IPS DF 6.9 (cell line): ENCODE measurements around the gene BPI.

Source experiments
- DNase-seq: peaks from one replicate; pipeline ENCODE4 v3.0.0-alpha.2; 2013; ENCODE audit warnings: low read depth, low spot score
- H3K27ac ChIP-seq: one replicate; pipeline ENCODE4 v1.5.1; 2013; ENCODE audit warnings: low read length, control low read depth
- H3K27me3 ChIP-seq: 2 replicates; pipeline ENCODE4 v1.6.1; 2013; ENCODE audit warnings: mild to moderate bottlenecking, low read length; ENCODE audit not compliant: control insufficient read depth, insufficient read depth
- H3K36me3 ChIP-seq: 2 replicates; pipeline ENCODE4 v1.6.1; 2013; ENCODE audit warnings: low read length; ENCODE audit not compliant: control insufficient read depth, insufficient read depth
- H3K4me1 ChIP-seq: 2 replicates; pipeline ENCODE4 v1.6.1; 2013; ENCODE audit warnings: low read length; ENCODE audit not compliant: control insufficient read depth, insufficient read depth
- H3K4me3 ChIP-seq: 2 replicates; pipeline ENCODE4 v1.5.1; 2013; ENCODE audit warnings: mild to moderate bottlenecking, low read length
- H3K9me3 ChIP-seq: 2 replicates; pipeline ENCODE4 v1.6.1; 2013; ENCODE audit warnings: low read length, inconsistent platforms; ENCODE audit not compliant: control insufficient read depth, insufficient read depth
- WGBS: extraction: QIAGEN DNeasy Blood & Tissue Kit; methylation state at CpG from one replicate; pipeline ENCODE4 v1.1.7; 2013; ENCODE audit warnings: mixed read lengths, missing lambda C conversion rate; ENCODE audit not compliant: insufficient read length, insufficient coverage; 5-methylcytosine and 5-hydroxymethylcytosine counted together

Gene BPI

DNA sequence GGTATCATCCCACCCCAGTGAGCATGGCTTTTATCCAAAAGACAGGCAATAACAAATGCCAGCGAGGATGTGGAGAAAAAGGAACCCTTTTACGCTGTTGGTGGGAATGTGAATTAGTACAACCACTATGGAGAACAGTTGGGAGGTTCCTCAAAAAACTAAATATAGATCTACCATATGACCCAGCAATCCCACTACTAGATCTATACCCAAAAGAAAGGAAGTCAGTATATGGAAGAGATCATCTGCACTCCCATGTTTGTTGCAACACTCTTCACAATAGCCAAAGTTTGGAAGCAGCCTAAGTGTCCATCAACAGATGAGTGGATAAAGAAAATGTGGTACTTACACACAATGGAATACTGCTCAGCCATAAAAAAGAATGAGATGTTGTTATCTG, 37.5 kb upstream of the BPI start:
- no CpG with 5 or more reads among the region's 2 CpGs for WGBS
- H3K36me3 ChIP-seq, result no peaks in the 10 kb centered on the region

DNA sequence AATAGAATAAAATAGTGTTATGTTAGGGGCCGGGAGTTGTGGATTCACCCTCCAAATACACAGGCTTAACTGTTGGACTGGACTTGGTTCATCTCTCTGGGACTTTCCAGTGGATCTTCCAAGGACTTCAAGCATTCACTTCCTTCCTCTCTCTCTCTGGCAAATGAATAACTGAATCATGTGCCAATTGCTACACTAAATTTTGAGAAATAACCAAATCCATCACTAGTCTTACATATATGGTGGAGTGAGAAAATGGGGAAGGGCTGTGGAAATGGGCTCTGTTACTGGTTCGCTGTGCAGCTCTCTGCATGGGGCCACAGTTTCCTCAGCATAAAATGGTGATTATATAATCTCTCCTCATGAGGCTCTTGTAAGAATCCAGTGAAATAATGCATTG, 36.7 kb upstream of the BPI start:
- no peak for DNase-seq
- H3K9me3 ChIP-seq, result no peaks in the 10 kb centered on the region
- no peaks in the 10 kb centered on the region for H3K4me1 ChIP-seq
- no CpG with 5 or more reads among the region's 2 CpGs for WGBS
- H3K27ac ChIP-seq, result no peak overlapping the region
- H3K27me3 ChIP-seq, result no peaks in the 10 kb centered on the region
- no peaks in the 10 kb centered on the region for H3K36me3 ChIP-seq
- H3K4me3 ChIP-seq, result no peak overlapping the region

More for the DNA sequence above, 37.5 kb upstream of the BPI start:
- no peak overlapping the region for H3K4me3 ChIP-seq
- no peaks in the 10 kb centered on the region for H3K9me3 ChIP-seq
- no peak for DNase-seq
- no peak overlapping the region for H3K27ac ChIP-seq
- H3K27me3 ChIP-seq, result no peaks in the 10 kb centered on the region
- H3K4me1 ChIP-seq, result no peaks in the 10 kb centered on the region

GRCh38 chr20:38267901-38268514, 35.9 kb upstream of the BPI start:
- no peak for DNase-seq
- Histone ChIP-seq H3K27me3 (no peaks in the 10 kb centered on the region), H3K36me3 (no peaks in the 10 kb centered on the region), H3K9me3 (no peaks in the 10 kb centered on the region), H3K4me1 (no peaks in the 10 kb centered on the region), H3K27ac (no peak overlapping the region), H3K4me3 (no peak overlapping the region)
- WGBS, result no CpG with 5 or more reads among the region's 5 CpGs

GRCh38 chr20:38269040-38269439, 34.9 kb upstream of the BPI start:
- no peaks in the 10 kb centered on the region for H3K4me1 ChIP-seq
- WGBS, result no CpG with 5 or more reads among the region's 3 CpGs
- H3K9me3 ChIP-seq, result no peaks in the 10 kb centered on the region
- no peak overlapping the region for H3K4me3 ChIP-seq
- no peak overlapping the region for H3K27ac ChIP-seq
- no peak for DNase-seq
- no peaks in the 10 kb centered on the region for H3K27me3 ChIP-seq
- H3K36me3 ChIP-seq, result no peaks in the 10 kb centered on the region

DNA sequence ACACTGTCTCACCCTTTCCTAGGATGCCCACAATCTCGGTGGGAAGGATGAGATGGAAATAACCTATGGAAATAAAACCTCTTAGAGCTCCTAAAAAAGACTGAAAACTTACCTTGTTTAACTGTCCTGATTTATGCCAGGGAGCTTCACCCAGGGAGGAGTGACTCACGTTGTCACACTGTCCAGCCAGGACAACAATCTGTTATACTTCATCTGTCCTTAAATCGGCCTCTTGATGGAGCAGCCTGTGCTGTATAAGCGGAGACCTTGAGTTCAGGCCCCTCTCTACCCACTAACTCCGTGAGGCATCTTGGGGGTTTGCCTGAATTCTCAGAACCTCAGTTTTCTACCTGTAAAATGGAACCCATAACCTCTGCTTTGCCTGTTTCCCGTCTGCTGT, 34.2 kb upstream of the BPI start:
- Histone ChIP-seq H3K9me3 (no peaks in the 10 kb centered on the region), H3K27ac (no peak overlapping the region), H3K27me3 (no peaks in the 10 kb centered on the region), H3K4me3 (no peak overlapping the region), H3K36me3 (no peaks in the 10 kb centered on the region), H3K4me1 (no peaks in the 10 kb centered on the region)
- no peak for DNase-seq
- no CpG with 5 or more reads among the region's 6 CpGs for WGBS

DNA sequence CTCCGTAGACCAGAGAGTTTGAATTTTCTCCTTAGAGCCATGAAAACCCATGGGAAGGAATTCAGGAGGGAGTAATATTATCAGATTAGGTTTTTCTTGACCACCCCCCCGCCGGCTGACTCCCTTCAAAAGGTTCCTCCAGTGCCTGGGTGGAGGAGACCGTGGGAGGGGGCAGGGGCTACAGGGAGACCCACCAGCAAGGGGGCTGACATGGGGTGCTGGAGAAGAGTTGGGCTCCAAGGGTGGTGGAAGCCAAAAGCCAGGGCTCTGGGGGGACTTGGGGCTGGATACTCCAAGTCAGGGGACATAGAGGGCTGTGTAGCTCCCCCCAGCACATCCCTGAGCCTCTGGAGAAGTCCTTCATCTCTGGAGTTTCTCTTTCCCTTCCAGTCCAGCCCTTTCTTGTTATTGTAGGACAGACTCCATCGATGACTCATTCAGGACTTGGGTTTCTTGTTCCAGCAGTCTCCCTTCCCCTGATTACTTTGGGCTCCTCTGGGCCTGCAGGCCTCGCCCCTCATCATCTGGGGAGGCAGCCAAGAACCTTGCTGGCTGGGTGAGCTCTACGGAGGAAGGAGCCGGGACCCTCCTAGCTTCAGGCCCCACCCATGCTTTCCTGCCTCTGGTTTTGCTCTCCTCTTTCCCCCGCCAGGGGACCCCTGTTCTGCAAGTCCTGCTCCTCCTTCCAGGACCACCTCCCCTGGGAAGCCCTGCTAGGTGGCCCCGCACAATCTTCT, 32.9 kb upstream of the BPI start:
- no peak overlapping the region for H3K4me3 ChIP-seq
- WGBS, result no CpG with 5 or more reads among the region's 10 CpGs
- H3K27me3 ChIP-seq, result no peaks in the 10 kb centered on the region
- H3K27ac ChIP-seq, result no peak overlapping the region
- DNase-seq, result no peak
- H3K4me1 ChIP-seq, result no peaks in the 10 kb centered on the region
- H3K36me3 ChIP-seq, result no peaks in the 10 kb centered on the region
- H3K9me3 ChIP-seq, result no peaks in the 10 kb centered on the region

GRCh38 chr20:38271608-38272120, 32.3 kb upstream of the BPI start:
- no peaks in the 10 kb centered on the region for H3K36me3 ChIP-seq
- H3K27ac ChIP-seq, result no peak overlapping the region
- no peak for DNase-seq
- no peaks in the 10 kb centered on the region for H3K27me3 ChIP-seq
- H3K9me3 ChIP-seq, result no peaks in the 10 kb centered on the region
- no peak overlapping the region for H3K4me3 ChIP-seq
- no peaks in the 10 kb centered on the region for H3K4me1 ChIP-seq
- no CpG with 5 or more reads among the region's 2 CpGs for WGBS

GRCh38 chr20:38272398-38272797, 31.6 kb upstream of the BPI start:
- no peak overlapping the region for H3K27ac ChIP-seq
- H3K36me3 ChIP-seq, result no peaks in the 10 kb centered on the region
- H3K27me3 ChIP-seq, result no peaks in the 10 kb centered on the region
- no peaks in the 10 kb centered on the region for H3K9me3 ChIP-seq
- no peak overlapping the region for H3K4me3 ChIP-seq
- no peaks in the 10 kb centered on the region for H3K4me1 ChIP-seq
- WGBS, result no CpG with 5 or more reads among the region's 2 CpGs
- DNase-seq, result no peak

DNA sequence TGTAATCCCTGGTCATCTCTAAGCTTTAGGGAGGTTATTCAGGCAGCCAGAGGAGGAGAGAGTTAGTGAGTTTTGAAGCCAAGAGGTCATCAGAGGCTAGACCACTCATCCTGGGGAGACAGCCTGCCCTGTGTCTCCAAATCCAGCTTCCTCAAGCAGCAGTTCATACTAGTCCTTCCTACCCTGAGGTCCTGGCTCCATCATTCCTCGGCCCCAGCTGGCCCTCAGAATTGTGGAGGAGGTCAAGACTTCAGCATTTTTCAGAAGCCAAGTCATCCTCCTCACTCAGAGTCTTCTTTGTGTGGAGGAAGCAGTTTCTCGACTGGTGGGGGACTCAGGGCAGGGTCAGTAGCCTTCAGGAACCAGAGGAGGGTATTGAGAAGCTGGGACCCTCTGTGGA, 31.0 kb upstream of the BPI start:
- Histone ChIP-seq H3K27ac (no peak overlapping the region), H3K4me3 (no peak overlapping the region), H3K4me1 (no peaks in the 10 kb centered on the region), H3K36me3 (no peaks in the 10 kb centered on the region), H3K9me3 (no peaks in the 10 kb centered on the region), H3K27me3 (no peaks in the 10 kb centered on the region)
- no CpG with 5 or more reads among the region's 2 CpGs for WGBS
- DNase-seq, result no peak

- 100% methylated on average over 1 of the region's 12 CpGs for WGBS
- H3K4me3 ChIP-seq, result no peak overlapping the region
Observed at GRCh38 chr20:38275815-38276550, 28.0 kb upstream of the BPI start.

More at GRCh38 chr20:38275815-38276550, 28.0 kb upstream of the BPI start:
- Histone ChIP-seq H3K27me3 (no peaks in the 10 kb centered on the region), H3K36me3 (no peaks in the 10 kb centered on the region), H3K27ac (no peak overlapping the region), H3K9me3 (no peaks in the 10 kb centered on the region), H3K4me1 (no peaks in the 10 kb centered on the region)
- DNase-seq, result no peak
